Endodermal cell (in vitro differentiated cells): ENCODE measurements around the gene CD36. TPM values are rescaled to one million over a fixed set of nuclear protein-coding genes. Genes with fewer than 3 reads are reported as not detected.

Source experiments
- DNase-seq: peaks from one replicate; pipeline ENCODE4 v3.0.0-alpha.2; 2017
- H3K27ac ChIP-seq: 2 replicates; pipeline ENCODE4 v1.5.1; 2013; ENCODE audit warnings: mild to moderate bottlenecking, low read depth, low read length, moderate library complexity
- H3K27me3 ChIP-seq: 2 replicates; pipeline ENCODE4 v1.6.1; 2013; ENCODE audit warnings: mild to moderate bottlenecking, low read length, moderate library complexity; ENCODE audit not compliant: insufficient read depth, control insufficient read depth, poor library complexity, severe bottlenecking
- H3K36me3 ChIP-seq: 2 replicates; pipeline ENCODE4 v1.7.0; 2013; ENCODE audit warnings: mild to moderate bottlenecking, low read length, moderate library complexity; ENCODE audit not compliant: control insufficient read depth, insufficient read depth
- H3K4me1 ChIP-seq: one replicate; pipeline ENCODE4 v1.7.0; 2013; ENCODE audit warnings: low read length; ENCODE audit not compliant: control insufficient read depth, insufficient read depth
- H3K4me3 ChIP-seq: 2 replicates; pipeline ENCODE4 v1.5.1; 2013; ENCODE audit warnings: mild to moderate bottlenecking, low read length, moderate library complexity
- H3K9ac ChIP-seq: 2 replicates; pipeline ENCODE4 v1.6.1; 2013; ENCODE audit warnings: mild to moderate bottlenecking, low read length, moderate library complexity; ENCODE audit not compliant: poor library complexity, severe bottlenecking; ENCODE audit errors: extremely low read depth
- H3K9me3 ChIP-seq: 2 replicates; pipeline ENCODE4 v1.6.1; 2013; ENCODE audit warnings: mild to moderate bottlenecking, low read length, moderate library complexity; ENCODE audit not compliant: control insufficient read depth
- H3K27ac Mint-ChIP-seq: 2 replicates; pipeline ENCODE4 v1.8.0; 2020; ENCODE audit warnings: mixed read lengths
- H3K27me3 Mint-ChIP-seq: 2 replicates; pipeline ENCODE4 v1.8.0; 2021; ENCODE audit warnings: mild to moderate bottlenecking, mixed read lengths; ENCODE audit not compliant: insufficient read depth
- H3K36me3 Mint-ChIP-seq: 2 replicates; pipeline ENCODE4 v1.8.0; 2020; ENCODE audit warnings: low read depth, mixed read lengths
- H3K4me1 Mint-ChIP-seq: 2 replicates; pipeline ENCODE4 v1.8.0; 2020; ENCODE audit warnings: mixed read lengths
- H3K4me3 Mint-ChIP-seq: 2 replicates; pipeline ENCODE4 v1.8.0; 2020; ENCODE audit warnings: mild to moderate bottlenecking, moderate library complexity, mixed read lengths
- H3K9me3 Mint-ChIP-seq: 2 replicates; pipeline ENCODE4 v1.8.0; 2020; ENCODE audit warnings: mild to moderate bottlenecking, mixed read lengths
- WGBS, 2 experiments: methylation state at CpG; one replicate each; pipeline versions ENCODE4 v1.1.5 to v1.1.7; 2013; ENCODE audit warnings: missing lambda C conversion rate in 2 of 2, mixed read lengths in 1 of 2; ENCODE audit not compliant: insufficient coverage in 1 of 2, insufficient read length in 1 of 2; 5-methylcytosine and 5-hydroxymethylcytosine counted together
- total RNA-seq, 2 donors: library from RNA; stranded (reverse); fragmentation: NEBNext Ultra II Directional in 1 of 2; extraction: Animal tissue kit (Norgen Biotek cat#: 25700) in 1 of 2; gene quantifications; 2 replicates in 1 of 2; 3 replicates in 1 of 2; pipeline ENCODE4 v1.2.1, GENCODE V29; 2021
- TF ChIP-seq, protein P1 (sequence below): fragments of 200-600 bp; sonication (generic); conservative IDR thresholded peaks from 2 replicates; pipeline ENCODE4 v1.5.0; 2021; ENCODE audit warnings: antibody characterized with exemption, mild to moderate bottlenecking

Gene CD36
- total RNA-seq, 2 donors from 2014 or later, result 0.18 to 0.29 TPM

DNA sequence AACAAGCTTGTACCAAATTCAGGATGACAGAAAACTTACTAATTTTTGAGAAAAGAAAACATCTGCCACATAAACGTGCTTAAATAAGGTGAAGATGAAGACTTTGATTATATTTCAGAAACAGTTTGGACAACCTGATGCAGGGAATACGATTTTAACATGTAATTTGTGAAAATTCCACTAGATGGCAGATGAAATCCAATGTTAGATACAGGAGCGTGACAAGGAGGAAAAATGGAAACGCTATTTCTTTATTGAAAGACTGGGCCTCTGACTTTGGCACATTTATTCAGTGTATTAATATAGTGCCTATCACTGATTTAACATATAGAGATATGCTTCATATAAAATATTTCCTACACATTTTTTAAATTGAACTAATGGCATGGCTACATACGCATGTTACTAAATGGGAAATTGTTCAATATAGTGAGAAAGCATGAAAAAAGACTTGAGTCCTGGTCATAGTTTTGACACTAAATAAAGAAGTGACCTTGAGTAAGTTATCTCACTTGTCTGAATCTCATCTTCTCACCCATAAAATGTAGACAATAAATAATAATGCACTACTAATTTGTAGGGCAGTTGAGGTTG lies 60.7 kb downstream of the CD36 start:
- Histone ChIP-seq H3K9ac (no peak overlapping the region), H3K36me3 (no peaks in the 10 kb centered on the region), H3K27ac (no peak overlapping the region), H3K4me1 (no peaks in the 10 kb centered on the region), H3K4me3 (no peak overlapping the region), H3K9me3 (peaks cover 8% of the 10 kb centered on the region), H3K27me3 (no peaks in the 10 kb centered on the region)
- H3K4me1 Mint-ChIP-seq, result no peaks in the 10 kb centered on the region
- no peak for DNase-seq
- peaks cover 17% of the 10 kb centered on the region for H3K27me3 Mint-ChIP-seq
- H3K4me3 Mint-ChIP-seq, result no peak overlapping the region
- 23 to 28% methylated on average over 3 to 5 of the region's 5 CpGs for WGBS, 2 experiments
- TF ChIP-seq, protein P1, sequence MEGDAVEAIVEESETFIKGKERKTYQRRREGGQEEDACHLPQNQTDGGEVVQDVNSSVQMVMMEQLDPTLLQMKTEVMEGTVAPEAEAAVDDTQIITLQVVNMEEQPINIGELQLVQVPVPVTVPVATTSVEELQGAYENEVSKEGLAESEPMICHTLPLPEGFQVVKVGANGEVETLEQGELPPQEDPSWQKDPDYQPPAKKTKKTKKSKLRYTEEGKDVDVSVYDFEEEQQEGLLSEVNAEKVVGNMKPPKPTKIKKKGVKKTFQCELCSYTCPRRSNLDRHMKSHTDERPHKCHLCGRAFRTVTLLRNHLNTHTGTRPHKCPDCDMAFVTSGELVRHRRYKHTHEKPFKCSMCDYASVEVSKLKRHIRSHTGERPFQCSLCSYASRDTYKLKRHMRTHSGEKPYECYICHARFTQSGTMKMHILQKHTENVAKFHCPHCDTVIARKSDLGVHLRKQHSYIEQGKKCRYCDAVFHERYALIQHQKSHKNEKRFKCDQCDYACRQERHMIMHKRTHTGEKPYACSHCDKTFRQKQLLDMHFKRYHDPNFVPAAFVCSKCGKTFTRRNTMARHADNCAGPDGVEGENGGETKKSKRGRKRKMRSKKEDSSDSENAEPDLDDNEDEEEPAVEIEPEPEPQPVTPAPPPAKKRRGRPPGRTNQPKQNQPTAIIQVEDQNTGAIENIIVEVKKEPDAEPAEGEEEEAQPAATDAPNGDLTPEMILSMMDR, result peak; percentile 86
- no peaks in the 10 kb centered on the region for H3K36me3 Mint-ChIP-seq
- peaks cover 6% of the 10 kb centered on the region for H3K9me3 Mint-ChIP-seq
- H3K27ac Mint-ChIP-seq, result no peak overlapping the region

DNA sequence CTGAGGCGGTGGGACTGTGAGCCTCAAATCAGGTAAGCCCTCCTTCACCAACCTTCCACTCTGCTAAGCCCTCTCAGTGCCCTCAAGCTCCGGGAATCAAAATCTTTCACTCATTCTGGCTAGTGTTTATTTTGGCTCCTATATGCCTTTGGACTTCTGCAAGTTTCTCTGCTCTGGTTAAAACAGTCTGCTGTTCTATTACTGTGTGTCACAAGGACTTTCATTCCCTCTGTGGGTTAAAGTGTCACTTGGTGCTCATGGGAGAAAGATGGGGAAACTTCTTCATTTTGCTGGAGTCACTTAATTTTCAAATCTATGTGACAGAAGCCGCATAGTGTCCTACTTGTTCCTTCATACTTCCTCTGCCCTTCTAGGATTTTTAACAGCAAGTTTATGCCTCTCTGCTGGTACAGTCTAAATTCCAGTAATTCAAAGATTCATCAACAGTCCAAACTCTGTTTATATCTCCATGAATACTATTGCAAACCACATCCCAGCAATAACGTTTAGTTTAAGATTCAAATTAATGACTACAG lies 61.3 kb downstream of the CD36 start:
- Histone ChIP-seq H3K27me3 (no peaks in the 10 kb centered on the region), H3K4me1 (no peaks in the 10 kb centered on the region), H3K27ac (no peak overlapping the region), H3K9ac (no peak overlapping the region), H3K36me3 (no peaks in the 10 kb centered on the region), H3K4me3 (no peak overlapping the region), H3K9me3 (peaks cover 6% of the 10 kb centered on the region)
- Mint-ChIP-seq H3K27me3 (peaks cover 17% of the 10 kb centered on the region), H3K9me3 (peaks cover 2% of the 10 kb centered on the region), H3K27ac (no peak overlapping the region), H3K4me1 (no peaks in the 10 kb centered on the region), H3K36me3 (no peaks in the 10 kb centered on the region), H3K4me3 (no peak overlapping the region)
- WGBS, 2 experiments, result 92% methylated on average over 3 to 4 of the region's 4 CpGs
- TF ChIP-seq, protein P1, result no peak
- no peak for DNase-seq

- Mint-ChIP-seq H3K27me3 (peaks cover 15% of the 10 kb centered on the region), H3K4me3 (no peak overlapping the region), H3K9me3 (no peaks in the 10 kb centered on the region), H3K36me3 (no peaks in the 10 kb centered on the region), H3K4me1 (peaks cover 16% of the 10 kb centered on the region), H3K27ac (no peak overlapping the region)
- Histone ChIP-seq H3K4me3 (no peak overlapping the region), H3K4me1 (no peaks in the 10 kb centered on the region), H3K9me3 (no peaks in the 10 kb centered on the region), H3K36me3 (no peaks in the 10 kb centered on the region), H3K27ac (no peak overlapping the region), H3K27me3 (no peaks in the 10 kb centered on the region), H3K9ac (no peak overlapping the region)
- WGBS, 2 experiments, result 91 to 94% methylated on average over 1 of the region's 1 CpG
- DNase-seq, result no peak
- TF ChIP-seq, protein P1, result no peak
Measured at GRCh38 chr7:80703272-80703671, 64.8 kb downstream of the CD36 start.
